Endothelial cell of umbilical vein (primary cell): ENCODE measurements around the gene CDC20B.

Experiments used
- EZH2 ChIP-seq: IDR thresholded peaks from 2 replicates; pipeline ENCODE4 v1.6.1; 2012; ENCODE audit warnings: borderline replicate concordance, low read depth, mild to moderate bottlenecking, moderate library complexity, low read length, inconsistent platforms; ENCODE audit not compliant: severe bottlenecking
- MAX ChIP-seq: IDR thresholded peaks from 2 replicates; pipeline ENCODE4 v1.6.1; 2011; ENCODE audit not compliant: insufficient read depth, insufficient read length
- MYC ChIP-seq: IDR thresholded peaks from one replicate; pipeline ENCODE4 v1.6.1; 2011; ENCODE audit warnings: mild to moderate bottlenecking, low read depth, low read length
- POLR2A ChIP-seq: IDR thresholded peaks from 2 replicates; pipeline ENCODE4 v1.6.1; 2012; ENCODE audit warnings: low read depth, mild to moderate bottlenecking, control low read depth, low read length
- POLR2AphosphoS5 ChIP-seq: IDR thresholded peaks from 2 replicates; pipeline ENCODE4 v1.6.1; 2012; ENCODE audit warnings: low read depth, mild to moderate bottlenecking, control low read depth, low read length, moderate library complexity; ENCODE audit not compliant: insufficient read depth
- TF ChIP-seq, protein P1 (sequence below), 2 donors: IDR thresholded peaks; 1 replicate in 1 of 2; 2 replicates in 1 of 2; pipeline ENCODE4 v1.5.1; 2011; ENCODE audit warnings: low read length in 2 of 2, mild to moderate bottlenecking in 2 of 2, moderate library complexity in 2 of 2, control low read depth in 1 of 2, inconsistent platforms in 1 of 2, low read depth in 1 of 2; ENCODE audit not compliant: insufficient read depth in 1 of 2; ENCODE audit errors: extremely low read depth in 1 of 2

GRCh38 chr5:55219770-55220169 lies 46.8 kb upstream of the CDC20B start:
- TF ChIP-seq MAX = no peak
- TF ChIP-seq, protein P1, sequence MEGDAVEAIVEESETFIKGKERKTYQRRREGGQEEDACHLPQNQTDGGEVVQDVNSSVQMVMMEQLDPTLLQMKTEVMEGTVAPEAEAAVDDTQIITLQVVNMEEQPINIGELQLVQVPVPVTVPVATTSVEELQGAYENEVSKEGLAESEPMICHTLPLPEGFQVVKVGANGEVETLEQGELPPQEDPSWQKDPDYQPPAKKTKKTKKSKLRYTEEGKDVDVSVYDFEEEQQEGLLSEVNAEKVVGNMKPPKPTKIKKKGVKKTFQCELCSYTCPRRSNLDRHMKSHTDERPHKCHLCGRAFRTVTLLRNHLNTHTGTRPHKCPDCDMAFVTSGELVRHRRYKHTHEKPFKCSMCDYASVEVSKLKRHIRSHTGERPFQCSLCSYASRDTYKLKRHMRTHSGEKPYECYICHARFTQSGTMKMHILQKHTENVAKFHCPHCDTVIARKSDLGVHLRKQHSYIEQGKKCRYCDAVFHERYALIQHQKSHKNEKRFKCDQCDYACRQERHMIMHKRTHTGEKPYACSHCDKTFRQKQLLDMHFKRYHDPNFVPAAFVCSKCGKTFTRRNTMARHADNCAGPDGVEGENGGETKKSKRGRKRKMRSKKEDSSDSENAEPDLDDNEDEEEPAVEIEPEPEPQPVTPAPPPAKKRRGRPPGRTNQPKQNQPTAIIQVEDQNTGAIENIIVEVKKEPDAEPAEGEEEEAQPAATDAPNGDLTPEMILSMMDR (IDR thresholded peaks at IDR 0.05; ENCODE audit: extremely low read depth in 1 of 2, insufficient read depth in 1 of 2, low read depth in 1 of 2, low read length in 2 of 2) = no peak
- no peak for TF ChIP-seq EZH2
- no peak for TF ChIP-seq POLR2A
- no peak for TF ChIP-seq POLR2AphosphoS5
- no peak for TF ChIP-seq MYC
